Right atrium auricular region (tissue), 2 donors: ENCODE measurements around the gene TMEM253. TPM values are rescaled to one million over a fixed set of nuclear protein-coding genes. Genes with fewer than 3 reads are reported as not detected.
A peak's percentile ranks its signal among the peaks of the same experiment; 100 is the strongest.

ENCODE experiments used
- DNase-seq: peaks from one replicate; pipeline ENCODE4 v3.0.0-alpha.2; 2019; ENCODE audit warnings: low spot score
- H3K27ac ChIP-seq, 2 donors: fragments of 200-600 bp; sonication (generic); 1 replicate in 1 of 2; 2 replicates in 1 of 2; pipeline ENCODE4 v1.5.1; 2016 to 2019
- H3K27me3 ChIP-seq, 2 donors: fragments of 200-600 bp; sonication (generic); one replicate each; pipeline versions ENCODE4 v1.5.1 to v1.6.0; 2017 to 2019
- H3K36me3 ChIP-seq: fragments of 200-600 bp; sonication (generic); one replicate; pipeline ENCODE4 v1.5.1; 2016
- H3K4me1 ChIP-seq, 2 donors: fragments of 200-600 bp; sonication (generic); one replicate each; pipeline versions ENCODE4 v1.5.1 to v1.6.0; 2017 to 2019
- H3K4me3 ChIP-seq, 2 donors: fragments of 200-600 bp; sonication (generic); 1 replicate in 1 of 2; 2 replicates in 1 of 2; pipeline ENCODE4 v1.5.1; 2017 to 2019; ENCODE audit warnings: mild to moderate bottlenecking in 1 of 2, moderate library complexity in 1 of 2
- H3K9me3 ChIP-seq, 2 donors: fragments of 200-600 bp; sonication (generic); one replicate each; pipeline ENCODE4 v1.5.1; 2019
- total RNA-seq, 2 donors: library from RNA; depleted of rRNA; stranded (reverse); fragments of >200 nt; gene quantifications; one replicate each; pipeline ENCODE4 v1.1.0, GENCODE V29; 2016
- TF ChIP-seq, protein P1 (sequence below), 2 donors: fragments of 200-600 bp; sonication (generic); IDR thresholded peaks; one replicate each; pipeline ENCODE4 v1.5.1; 2019; ENCODE audit warnings: antibody characterized with exemption in 2 of 2

Gene TMEM253
- total RNA-seq, 2 donors from 2014 or later = not detected

DNA sequence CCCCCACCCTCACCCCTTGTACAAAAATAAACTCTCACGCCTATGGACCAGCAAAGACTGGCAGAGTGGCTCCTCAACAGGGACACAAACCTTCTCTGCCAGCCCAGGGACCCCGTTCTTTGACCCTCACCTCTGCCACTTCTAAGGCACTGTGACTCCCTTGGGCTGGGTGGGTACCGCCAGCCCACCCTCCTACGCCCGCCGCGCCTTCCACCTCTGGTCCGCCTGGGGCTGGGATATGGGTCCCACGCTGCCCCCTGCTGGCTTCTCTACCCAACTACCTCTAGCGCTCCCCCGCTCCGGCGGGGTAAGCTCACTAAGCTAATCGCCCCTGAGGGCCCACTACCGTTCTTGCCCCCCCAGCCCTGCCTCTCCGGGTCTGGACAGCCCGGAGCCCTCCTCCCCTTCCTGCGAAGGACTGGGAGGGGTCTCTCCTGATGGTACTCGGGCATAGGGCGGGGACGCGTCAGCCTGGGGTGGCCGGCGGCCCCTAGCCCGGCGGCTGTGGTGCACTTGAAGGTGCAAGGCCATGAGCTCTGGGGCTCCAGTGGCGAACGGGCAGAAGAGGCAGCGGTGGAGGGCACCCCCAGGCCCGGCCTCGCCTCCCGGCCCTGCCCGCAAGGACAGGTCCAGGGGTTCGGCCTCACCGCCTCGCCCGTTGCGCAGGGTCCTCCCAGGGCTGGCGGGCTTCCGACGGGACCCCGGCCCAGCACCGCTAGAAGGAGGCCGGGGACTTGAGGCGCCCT, 10.5 kb upstream of the TMEM253 start:
- DNase-seq = no peak
- H3K27ac ChIP-seq = no peak overlapping the region
- TF ChIP-seq, protein P1, sequence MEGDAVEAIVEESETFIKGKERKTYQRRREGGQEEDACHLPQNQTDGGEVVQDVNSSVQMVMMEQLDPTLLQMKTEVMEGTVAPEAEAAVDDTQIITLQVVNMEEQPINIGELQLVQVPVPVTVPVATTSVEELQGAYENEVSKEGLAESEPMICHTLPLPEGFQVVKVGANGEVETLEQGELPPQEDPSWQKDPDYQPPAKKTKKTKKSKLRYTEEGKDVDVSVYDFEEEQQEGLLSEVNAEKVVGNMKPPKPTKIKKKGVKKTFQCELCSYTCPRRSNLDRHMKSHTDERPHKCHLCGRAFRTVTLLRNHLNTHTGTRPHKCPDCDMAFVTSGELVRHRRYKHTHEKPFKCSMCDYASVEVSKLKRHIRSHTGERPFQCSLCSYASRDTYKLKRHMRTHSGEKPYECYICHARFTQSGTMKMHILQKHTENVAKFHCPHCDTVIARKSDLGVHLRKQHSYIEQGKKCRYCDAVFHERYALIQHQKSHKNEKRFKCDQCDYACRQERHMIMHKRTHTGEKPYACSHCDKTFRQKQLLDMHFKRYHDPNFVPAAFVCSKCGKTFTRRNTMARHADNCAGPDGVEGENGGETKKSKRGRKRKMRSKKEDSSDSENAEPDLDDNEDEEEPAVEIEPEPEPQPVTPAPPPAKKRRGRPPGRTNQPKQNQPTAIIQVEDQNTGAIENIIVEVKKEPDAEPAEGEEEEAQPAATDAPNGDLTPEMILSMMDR (IDR thresholded peaks at IDR 0.05) = peak; percentile 36 to 55
- H3K9me3 ChIP-seq = no peaks in the 10 kb centered on the region
- no peaks in the 10 kb centered on the region for H3K27me3 ChIP-seq
- H3K36me3 ChIP-seq = peaks cover 47% of the 10 kb centered on the region
- peaks cover 0 to 31% of the 10 kb centered on the region in 2 donors for H3K4me1 ChIP-seq
- H3K4me3 ChIP-seq = no peak overlapping the region

DNA sequence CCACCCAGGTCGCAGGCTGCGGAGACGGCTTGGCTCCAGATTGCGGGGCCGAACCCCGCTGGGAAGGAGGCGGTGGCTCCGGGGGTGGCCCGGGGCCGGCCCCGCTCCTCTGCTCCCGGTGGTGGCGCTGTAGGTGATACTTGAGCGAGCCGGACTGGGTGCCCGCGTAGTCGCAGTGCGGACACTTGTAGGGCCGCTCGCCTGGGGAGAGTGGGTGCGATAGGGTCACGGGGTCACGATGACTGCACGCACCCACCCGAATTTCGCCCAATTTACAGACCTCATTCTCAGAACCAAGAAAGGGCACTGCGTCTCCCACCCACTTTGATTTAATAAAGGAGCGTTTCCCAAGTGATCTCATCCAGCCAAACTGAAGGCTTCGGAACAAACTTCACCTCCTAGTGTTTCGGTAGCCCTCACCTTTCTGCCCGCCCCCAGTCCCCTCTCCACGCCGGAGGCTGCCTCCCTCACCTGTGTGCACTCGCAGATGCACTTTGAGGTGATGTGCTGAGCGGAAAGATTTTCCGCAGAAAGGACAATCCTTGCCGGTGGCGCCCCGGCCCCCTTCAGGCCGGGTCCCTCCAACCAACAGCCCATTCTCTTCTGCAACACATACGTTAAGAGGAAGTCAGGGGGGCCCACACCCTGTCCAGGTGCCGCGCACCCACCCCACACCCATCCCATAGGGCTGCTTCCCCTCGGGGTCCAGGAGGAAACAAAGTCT, 9.8 kb upstream of the TMEM253 start:
- no peak overlapping the region for H3K27ac ChIP-seq

DNA sequence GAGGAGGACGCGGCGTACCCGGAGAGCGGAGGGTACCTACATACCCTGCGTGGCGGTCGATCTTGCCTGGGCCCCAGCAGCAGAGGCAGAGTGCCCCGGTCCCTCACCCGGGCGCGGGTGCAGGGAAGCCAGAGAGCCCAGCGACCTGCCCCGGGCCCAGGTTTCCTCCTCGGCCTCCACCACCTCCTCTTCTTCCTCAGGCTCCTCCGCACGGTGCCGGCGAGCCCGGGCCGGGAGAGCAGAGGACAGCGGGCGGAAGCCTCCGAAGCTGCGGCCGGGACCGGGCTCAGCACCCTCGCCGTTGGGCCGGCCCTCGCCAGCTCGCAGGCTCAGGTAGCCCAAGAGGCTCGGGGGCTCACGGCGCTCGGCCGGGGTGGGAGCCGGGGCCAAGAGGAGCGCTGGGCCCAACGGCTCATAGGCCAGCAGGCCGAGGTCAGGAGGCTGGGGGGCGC, 9.0 kb upstream of the TMEM253 start:
- H3K4me3 ChIP-seq = no peak overlapping the region
- no peaks in the 10 kb centered on the region for H3K27me3 ChIP-seq
- TF ChIP-seq, protein P1 (IDR thresholded peaks at IDR 0.05) = no peak
- no peak for DNase-seq
- H3K9me3 ChIP-seq = no peaks in the 10 kb centered on the region
- H3K27ac ChIP-seq = no peak overlapping the region
- peaks cover 39% of the 10 kb centered on the region for H3K36me3 ChIP-seq
- H3K4me1 ChIP-seq = peaks cover 0 to 41% of the 10 kb centered on the region in 2 donors

More for the DNA sequence above, 9.8 kb upstream of the TMEM253 start:
- H3K4me1 ChIP-seq = peaks cover 0 to 34% of the 10 kb centered on the region in 2 donors
- no peak overlapping the region for H3K4me3 ChIP-seq
- no peaks in the 10 kb centered on the region for H3K27me3 ChIP-seq
- H3K9me3 ChIP-seq = no peaks in the 10 kb centered on the region
- no peak for DNase-seq
- TF ChIP-seq, protein P1 (IDR thresholded peaks at IDR 0.05) = no peak
- peaks cover 39% of the 10 kb centered on the region for H3K36me3 ChIP-seq

DNA sequence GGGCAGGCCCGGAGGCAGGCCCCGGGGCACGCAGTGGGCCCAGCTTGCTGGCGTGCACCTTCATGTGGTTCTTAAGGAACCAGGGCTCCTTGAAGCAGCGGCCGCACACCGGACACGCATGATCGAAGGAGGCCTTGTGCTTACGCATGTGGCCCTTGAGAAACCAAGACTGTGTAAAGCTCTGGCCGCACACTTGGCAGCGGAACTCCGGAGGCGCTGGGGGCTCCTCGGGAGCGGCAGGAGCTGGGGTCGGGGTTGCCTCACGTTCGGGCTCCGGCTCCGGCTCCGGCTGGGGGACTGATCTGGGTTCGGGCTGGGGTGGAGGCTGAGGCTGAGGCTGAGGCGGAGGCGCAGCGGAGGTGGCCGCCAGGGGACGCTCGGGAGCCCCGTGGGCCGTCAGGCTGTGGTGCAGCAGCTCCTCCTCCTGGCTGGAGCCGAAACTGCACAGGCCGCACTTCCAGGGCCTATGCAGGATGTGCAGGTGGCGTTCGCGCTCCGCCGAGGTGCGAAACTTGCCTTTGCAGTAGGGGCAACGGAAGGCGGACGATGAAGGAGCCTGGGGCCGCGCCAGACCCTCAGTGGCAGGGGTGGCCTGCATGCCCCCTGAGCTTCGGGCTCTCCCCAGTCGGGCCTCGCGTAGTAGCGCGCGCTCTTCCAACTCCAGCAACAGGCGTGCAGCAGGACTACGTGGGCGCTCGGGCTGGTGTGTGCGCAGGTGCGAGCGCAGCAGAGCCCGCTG, 8.4 kb upstream of the TMEM253 start:
- no peak overlapping the region for H3K27ac ChIP-seq
- peak; percentile 80 for DNase-seq
- no peaks in the 10 kb centered on the region for H3K9me3 ChIP-seq
- TF ChIP-seq, protein P1 (IDR thresholded peaks at IDR 0.05) = peak; percentile 100
- H3K27me3 ChIP-seq = no peaks in the 10 kb centered on the region
- H3K4me1 ChIP-seq = peaks cover 0 to 43% of the 10 kb centered on the region in 2 donors
- H3K4me3 ChIP-seq = no peak overlapping the region
- H3K36me3 ChIP-seq = peaks cover 39% of the 10 kb centered on the region

GRCh38 chr14:21093018-21093417, 7.8 kb upstream of the TMEM253 start:
- H3K27me3 ChIP-seq = no peaks in the 10 kb centered on the region
- no peak overlapping the region for H3K27ac ChIP-seq
- DNase-seq = no peak
- H3K9me3 ChIP-seq = no peaks in the 10 kb centered on the region
- peaks cover 39% of the 10 kb centered on the region for H3K36me3 ChIP-seq
- no peak overlapping the region for H3K4me3 ChIP-seq
- peaks cover 0 to 47% of the 10 kb centered on the region in 2 donors for H3K4me1 ChIP-seq
- TF ChIP-seq, protein P1 (IDR thresholded peaks at IDR 0.05) = no peak
